Endometrium (tissue), 2 donors: Measurements from ENCODE around the gene SRRT.
"Not testable (repeated sequence)": the region's sequence is repeated elsewhere in the genome, so short reads cannot be mapped to it uniquely, and the experiment has no call there.

Source experiments
- FAIRE-seq: peaks from 2 replicates; lab custom pipeline; 2012; peaks lifted over from hg19 to GRCh38; lab: Jason Lieb, UNC
- donor health status: control.
- donor health status: control.

The SRRT gene

DNA sequence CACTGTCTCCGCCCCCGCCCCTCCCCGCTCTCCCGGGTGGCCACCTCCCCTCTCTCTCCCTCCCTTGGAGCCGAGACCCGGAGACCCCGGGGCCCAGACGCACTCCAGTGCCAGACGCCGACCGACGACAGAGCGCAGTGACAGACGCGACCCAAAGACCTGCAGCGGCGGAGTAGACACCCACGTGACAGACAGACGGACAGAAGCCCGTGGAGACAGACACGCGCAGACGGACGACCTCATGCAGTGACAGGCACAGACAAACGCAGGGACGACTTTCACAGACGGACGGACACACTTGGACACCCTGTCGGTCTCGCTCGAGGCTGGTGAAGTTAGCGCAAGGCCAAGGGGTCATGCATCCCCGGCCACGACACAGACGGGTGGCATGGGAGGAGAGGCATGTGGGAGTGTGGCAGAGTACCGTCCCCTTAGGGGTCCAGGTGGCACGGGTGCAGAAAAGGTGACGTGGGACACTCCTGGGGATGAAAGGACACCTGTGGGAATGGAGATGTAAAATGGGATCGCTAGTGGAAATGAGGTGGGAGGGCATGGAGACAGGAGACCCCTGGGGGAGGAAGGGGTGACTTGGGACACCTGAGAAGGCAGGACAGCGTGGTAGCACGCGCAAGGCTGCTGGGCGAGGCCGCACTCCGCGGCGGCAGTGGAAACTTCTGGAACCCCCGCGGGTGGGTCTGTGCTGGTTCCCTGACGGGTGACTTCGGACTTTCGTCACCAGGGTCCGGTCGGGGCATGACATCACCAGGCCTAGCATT, 21.2 kb downstream of the SRRT start:
- no peak for FAIRE-seq

DNA sequence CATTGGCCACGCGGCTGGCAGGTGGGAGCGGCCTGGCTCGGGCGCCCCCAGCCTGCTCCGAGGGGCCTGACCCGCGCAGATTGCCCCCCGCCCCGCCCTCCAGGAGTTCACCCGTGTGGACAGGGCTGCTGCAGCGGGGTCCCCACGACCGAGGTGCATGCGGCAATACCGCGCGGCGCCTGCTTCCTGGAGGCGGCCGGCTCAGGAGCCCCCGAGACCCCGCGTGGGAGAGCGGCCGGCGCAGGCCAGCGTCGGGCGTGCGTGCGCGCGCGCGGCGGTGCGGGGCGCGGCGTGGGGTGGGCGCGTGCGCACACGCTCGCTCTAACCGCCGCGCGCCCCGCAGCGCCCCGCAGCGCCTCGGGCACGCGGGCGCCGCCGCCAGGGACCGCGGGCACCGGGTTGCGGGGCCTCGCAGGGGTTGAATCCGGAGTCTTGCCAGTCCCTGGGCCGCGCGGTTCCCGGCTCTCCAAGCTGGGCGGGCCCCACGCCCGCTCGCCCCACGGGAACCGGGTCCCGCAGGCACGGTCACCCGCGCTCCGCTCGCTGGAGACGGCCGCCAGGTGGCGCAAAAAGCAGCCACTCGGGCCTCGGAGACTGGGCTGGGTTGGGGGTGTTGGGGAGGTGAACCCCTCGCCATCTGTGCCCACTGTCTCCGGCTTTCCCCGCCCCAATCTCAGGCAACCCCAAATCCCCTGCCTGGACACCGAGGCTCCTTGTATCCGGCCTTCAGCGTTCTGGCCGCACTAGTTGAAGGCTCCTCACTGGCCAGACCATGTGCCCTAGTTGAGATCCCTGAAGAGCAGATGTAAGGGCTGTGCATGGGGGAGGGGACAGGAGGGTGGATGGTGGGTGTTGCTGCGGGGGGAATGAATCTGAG, 22.1 kb downstream of the SRRT start:
- no peak for FAIRE-seq

DNA sequence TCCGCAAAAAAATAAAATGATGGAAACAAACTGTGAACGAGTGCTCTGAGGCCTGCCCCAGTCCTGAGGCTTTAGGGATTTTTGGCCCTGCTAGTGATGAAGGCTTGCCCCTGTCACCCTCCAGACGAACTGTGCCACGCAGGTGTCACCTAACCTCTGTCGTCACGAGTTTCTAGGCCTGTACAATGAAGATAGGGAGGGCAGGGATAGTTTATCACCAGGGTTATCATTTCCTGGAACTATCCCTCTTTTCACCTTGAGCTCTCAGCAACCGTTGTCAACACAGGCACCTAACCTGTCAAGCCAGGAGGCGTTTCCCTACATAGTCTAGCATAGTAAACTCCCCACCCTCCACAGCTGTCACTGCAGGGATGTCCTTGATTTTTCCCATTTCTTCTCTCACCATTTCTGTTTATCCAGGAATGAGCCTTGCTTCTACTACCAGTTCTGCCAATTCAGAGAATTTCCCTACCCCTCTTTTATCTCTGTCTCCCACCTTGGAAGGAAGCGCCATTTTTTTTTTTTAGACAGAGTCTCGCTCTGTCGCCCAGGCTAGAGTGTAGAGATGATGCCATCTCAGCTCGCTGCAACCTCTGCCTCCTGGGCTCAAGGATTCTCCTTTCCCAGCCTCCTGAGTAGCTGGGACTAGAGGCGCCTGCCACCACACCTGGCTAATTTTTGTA, 23.0 kb downstream of the SRRT start:
- no peak for FAIRE-seq

DNA sequence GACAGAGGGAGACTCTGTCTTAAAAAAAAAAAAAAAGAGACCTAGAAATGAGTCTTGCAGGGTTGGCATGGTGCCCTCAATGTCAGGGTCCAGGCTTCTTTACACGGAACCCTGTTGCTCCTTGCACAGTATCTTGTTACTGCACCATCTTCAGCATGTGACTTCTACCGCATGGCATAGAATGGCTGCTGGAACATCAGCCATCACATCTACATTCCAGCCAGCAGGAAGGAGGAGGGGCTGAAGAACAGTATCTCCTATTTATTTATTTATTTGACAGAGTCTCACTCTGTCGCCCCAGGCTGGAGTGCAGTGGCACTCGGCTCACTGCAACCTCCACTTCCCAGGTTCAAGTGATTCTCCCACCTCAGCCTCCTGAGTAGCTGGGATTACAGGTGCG, 24.5 kb downstream of the SRRT start:
- no peak for FAIRE-seq

DNA sequence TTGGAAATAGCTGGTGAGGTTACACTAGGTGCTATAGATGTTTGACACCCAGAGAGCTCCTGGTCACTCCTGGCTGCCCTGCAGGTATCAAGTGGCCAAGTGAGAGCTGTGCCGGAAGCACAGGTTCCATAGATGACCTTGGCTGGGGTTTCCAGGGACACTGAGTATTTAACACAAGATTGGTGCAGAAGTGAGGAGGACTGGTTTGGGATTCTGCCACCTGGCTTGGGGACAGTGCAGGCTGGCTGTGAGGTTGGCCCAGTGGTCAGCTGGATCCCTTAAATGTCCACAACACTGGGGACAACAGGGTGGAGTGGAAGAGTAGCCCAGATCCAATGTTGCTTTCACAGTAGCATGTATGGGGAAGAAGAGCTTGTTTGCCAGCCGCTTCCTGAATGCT, 26.1 kb downstream of the SRRT start:
- no peak for FAIRE-seq

DNA sequence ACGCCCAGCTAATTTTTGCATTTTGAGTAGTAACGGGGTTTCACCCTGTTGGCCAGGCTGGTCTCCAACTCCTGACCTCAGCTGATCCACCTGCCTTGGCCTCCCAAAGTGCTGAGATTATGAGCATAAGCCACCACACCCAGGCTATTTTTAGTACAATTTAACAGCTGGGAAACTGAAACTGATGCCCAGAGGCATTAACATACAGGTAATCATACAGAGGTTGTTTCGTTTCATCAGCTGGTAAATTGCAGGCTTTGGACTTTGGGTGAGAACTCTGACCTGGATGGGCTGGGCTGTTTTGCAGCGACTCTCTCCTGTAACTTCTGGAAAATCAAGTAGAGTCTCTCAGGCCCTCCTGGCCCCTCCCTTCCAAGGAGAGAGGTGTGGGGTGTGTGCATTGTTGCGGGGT, 27.0 kb downstream of the SRRT start:
- no peak for FAIRE-seq

DNA sequence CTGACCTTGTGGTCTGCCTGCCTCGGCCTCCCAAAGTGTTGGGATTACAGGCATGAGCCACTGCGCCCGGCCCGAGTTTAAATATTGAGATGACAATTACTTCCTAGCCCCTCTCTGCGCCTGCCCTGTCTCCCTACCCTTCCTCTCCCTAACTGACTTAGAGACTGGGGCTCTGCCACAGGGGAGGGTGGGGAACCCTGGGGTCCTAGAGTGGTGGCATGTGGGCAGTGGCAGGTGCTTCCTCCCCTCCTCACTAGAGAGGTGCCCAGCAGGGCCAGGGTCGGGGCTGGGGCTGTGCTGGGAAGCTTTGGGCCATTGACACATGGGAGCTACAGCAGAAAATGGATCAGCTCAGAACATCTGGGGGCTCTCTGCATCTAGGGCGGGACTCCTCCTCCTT, 27.7 kb downstream of the SRRT start:
- no peak for FAIRE-seq

DNA sequence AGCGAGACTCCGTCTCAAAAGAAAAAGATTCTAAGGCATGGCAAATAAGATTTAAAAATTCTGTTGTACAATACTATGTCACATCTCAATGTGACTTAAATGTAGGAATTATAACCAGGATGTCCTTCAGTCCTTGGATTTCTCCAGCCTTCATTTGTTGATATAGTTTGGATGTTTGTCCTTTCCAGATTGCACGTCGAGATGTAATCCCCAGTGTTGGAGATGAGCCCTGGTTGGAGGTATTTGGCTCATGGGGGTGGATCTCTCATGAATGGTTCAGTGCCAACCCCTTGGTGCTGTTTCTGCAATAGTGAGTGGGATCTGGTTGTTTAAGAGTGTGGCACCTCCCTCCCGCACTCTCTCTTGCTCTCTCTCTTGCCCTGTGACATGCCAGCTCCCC, 33.6 kb downstream of the SRRT start:
- no peak for FAIRE-seq

DNA sequence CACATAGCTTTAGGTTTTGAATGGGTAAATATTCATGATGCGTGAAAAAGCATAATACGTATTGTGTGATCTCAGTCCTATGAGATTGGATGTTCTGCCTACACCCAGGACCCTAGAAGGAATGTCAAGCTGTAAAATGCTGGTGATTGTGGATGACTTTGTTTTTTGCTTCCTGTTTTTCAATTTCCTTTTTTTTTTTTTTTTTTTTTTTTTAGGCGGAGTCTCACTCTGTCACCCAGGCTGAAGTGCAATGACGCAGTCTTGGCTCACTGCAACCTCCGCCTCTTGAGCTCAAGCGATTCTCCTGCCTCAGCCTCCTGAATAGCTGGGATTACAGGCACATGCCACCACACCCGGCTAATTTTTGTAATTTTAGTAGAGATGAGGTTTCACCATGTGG, 35.5 kb downstream of the SRRT start:
- not testable (repeated sequence) for FAIRE-seq

DNA sequence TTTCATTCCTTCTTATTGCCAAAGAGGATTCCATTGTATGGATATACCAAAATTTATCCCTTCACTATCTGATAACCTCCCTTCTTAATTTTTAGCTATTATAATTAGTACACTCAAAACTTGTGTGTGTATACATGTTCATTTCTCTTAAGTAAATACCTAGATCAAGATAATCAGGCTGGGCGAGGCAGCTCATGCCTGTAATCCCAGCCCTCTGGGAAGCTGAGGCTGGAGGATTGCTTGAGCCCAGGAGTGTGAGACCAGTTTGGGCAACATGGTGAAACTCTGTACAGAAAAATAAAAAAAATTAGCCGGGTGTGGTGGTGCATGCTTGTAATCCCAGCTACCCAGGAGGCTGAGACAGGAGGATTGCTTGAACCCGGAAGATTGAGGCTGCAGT, 36.6 kb downstream of the SRRT start:
- no peak for FAIRE-seq

DNA sequence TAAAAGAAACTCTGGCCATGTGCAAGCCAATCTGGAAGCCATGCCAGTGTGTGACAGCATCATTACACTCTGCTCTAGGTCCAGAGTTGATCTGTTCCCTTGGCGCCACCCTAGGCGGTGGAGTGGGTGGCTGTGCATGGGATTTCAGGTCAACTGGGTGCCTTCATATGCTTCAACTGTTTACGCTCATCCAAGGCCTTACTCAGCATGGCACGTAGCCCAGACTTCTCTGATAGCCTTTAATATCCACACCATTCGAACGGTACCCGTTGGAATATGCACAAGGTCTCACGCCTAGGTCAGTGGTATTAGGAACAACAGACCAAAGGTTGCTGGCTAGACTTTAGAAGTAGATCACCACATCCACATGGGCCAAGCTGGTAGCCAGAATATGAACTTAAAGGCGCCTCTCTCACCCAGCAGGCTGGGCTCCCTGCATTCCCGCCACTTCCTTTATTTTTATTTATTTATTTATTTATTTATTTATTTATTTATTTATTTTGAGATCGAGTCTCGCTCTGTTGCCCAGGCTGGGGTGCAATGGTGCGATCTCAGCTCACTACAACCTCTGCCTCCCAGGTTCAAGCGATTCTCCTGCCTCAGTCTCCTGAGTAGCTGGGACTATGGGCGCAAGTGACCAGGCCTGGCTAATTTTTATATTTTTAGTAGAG, 39.4 kb downstream of the SRRT start:
- no peak for FAIRE-seq

DNA sequence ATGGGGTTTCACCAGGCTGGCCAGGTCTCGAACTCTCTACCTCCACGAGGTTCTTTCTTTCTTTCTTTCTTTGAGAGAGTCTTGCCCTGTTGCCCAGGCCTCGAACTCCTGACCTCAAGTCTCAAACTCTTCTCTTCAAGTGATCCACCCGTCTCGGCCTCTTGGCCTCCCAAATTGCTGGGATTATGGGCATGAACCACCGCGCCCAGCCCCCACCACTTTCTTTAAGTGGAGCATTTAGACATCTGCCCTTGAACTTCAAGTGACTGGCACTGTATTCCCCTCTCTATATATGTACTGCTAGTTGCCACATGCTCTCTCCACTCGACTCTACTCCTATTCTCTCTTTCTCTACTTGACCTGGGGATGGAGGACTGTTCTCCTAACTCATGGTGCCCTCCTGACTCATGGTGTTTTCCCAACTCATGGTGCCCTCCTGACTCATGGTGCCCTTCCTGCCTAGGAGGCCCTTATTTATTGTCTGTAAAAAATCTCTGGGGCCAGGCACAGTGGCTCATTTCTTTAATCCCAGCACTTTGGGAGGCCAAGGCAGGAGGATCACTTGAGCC, 40.1 kb downstream of the SRRT start:
- FAIRE-seq, result no peak

DNA sequence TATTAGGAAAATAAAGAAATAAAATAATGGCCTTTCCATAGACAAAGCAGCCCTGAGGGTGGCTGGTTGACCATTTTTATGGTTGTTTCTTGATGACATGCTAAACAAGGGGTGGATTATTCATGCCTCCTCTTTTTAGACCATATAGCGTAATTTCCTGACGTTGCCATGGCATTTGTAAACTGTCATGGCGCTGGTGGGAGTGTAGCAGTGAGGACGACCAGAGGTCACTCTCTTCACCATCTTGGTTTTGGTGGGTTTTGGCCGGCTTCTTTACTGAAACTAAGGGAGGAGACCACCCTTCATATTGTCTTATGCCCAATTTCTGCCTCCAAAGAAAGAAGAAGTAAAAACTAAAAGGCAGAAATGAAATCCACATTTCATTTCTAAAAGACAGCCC, 44.4 kb downstream of the SRRT start:
- FAIRE-seq, result not testable (repeated sequence)

DNA sequence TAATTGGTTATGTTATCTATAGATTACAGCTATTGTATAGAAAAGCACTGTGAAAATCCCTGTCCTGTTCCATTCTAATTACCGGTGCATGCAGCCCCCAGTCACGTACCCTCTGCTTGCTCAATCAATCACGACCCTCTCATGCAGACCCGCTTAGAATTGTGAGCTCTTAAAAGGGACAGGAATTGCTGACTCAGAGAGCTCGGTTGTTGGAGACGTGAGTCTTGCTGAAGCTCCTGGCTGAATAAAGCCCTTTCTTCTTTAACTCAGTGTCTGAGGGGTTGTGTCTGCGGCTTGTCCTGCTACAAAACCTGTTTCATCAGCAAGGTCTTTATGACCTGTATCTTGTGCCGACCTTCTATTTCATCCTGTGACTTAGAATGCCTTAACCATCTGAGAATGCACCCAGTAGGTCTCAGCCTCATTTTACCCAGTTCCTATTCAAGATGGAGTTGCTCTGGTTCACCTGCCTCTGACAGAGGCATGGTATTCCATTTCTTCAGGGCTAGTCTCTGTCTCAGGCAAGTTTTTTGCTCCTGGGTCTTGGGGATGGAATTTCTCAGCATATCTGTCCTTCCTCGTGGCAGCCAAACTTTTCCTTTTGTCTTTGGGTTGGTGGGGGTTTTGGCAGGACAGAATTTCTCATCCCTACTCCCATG, 45.0 kb downstream of the SRRT start:
- FAIRE-seq, result not testable (repeated sequence)

DNA sequence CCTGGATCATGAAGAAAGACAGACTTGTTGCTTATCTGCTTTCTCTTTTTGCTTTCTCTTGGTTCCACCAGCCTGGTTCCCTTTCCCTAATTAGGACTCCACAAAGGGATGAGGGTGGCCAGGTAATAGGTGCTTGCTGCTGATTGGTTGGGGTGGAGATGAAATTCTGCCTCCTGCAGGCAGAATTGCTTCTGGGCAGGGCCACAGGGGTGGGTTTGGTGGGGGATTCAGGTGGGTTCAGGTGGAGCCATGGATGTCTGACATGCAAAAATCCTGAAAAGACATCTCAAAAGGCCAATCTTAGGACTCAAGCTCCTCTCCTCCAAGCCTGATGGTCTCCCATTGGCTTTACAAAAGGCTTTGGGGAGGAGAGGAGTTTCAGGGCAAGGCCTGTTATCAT, 46.1 kb downstream of the SRRT start:
- FAIRE-seq, result no peak

DNA sequence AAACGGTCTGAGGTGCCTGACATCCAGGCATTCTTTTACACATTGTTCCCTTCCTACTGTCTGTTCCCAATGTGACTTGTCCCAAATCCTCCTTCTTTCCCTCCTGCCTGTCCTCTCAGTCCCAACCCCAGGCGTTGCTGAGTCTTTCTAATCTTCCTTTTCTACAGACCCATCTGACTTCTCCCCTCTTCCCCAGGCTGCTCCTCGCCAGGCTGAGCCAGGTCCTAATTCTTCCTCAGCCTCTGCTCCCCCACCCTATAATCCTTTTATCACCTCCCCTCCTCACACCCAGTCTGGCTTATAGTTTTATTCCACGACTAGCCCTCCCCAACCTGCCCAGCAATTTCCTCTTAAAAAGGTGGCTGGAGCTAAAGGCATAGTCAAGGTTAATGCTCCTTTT, 48.7 kb downstream of the SRRT start:
- not testable (repeated sequence) for FAIRE-seq

DNA sequence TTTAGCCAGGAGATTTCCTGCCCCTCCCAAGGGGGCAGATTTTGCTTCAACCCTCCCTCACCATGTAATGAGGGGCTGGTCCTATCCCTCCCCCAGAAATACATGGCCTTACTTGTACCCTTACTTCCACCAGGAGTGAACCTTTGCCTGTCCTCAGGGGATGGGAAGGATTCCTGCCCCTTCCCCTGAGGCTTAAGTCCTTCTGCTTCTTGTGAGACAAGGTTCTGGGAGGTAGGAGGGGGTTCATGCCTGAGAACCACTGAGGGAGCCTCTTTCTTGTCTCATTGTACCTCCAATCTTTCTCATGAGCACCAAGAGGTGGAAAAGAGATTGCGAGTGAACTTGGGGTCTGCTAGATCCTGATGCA, 54.9 kb downstream of the SRRT start:
- FAIRE-seq, result no peak

DNA sequence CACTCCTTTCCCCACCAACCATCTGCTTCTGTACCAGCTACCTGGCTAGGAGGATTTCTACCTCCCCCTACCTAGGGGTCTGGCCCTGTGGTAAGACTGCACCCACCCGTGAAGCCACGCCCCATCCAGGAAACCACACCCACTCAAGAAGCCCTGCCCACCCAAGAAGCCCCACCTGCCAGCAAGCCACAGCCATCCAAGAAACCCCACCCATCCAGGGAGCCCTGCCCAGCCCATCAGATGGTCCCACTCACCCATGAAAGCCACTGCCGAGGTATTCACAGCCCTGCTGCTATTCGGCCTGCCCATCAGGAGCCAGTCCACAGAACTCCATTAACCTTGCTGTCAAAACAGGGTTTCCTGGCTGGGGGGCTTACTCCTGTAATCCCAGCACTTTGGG, 58.8 kb downstream of the SRRT start:
- FAIRE-seq, result no peak

DNA sequence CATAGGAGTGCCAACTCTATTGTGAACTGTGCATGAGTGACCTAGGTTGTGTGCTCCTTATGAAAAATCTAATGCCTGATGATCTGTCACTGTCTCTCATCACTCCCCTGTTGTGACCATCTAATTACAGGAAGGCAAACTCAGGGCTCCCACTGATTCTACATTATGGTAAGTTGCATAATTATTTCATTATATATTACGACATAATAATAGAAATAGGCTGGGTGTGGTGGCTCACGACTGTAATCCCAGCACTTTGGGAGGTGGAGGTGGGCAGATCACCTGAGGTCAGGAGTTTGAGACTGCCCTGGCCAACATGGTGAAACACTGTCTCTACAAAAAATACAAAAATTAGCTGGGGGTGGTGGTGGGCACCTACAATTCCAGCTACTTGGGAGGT, 60.5 kb downstream of the SRRT start:
- FAIRE-seq, result not testable (repeated sequence)

DNA sequence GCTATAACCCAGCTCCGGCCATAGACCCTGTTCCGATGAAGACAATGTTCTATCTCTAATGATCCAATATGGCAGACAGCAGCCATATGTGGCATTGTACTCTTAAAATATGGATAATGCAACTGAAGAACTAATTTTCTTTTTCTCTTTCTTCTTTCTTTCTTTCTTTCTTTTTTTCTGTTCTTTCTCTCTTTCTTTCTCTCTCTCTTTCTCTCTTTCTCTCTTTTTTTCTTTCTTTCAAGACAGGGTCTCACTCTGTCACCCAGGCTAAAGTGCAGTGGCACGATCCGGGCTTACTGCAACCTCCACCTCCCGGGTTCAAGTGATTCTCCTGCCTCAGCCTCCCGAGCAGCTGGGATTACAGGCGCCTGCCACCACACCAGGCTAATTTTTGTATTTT, 61.3 kb downstream of the SRRT start:
- not testable (repeated sequence) for FAIRE-seq
